H1 (cell line): ENCODE data around the gene BCAS3. TPM values are rescaled to one million over a fixed set of nuclear protein-coding genes. Genes with fewer than 3 reads are reported as not detected.
A peak's percentile ranks its signal among the peaks of the same experiment; 100 is the strongest.

ENCODE experiments used
- EZH2 ChIP-seq: fragments of 200-600 bp; sonication (generic); IDR thresholded peaks from 2 replicates; pipeline ENCODE4 v1.7.1; 2012; ENCODE audit warnings: low read depth, mild to moderate bottlenecking, moderate library complexity, low read length, inconsistent platforms; ENCODE audit not compliant: severe bottlenecking
- KDM4A ChIP-seq: IDR thresholded peaks from one replicate; pipeline ENCODE4 v1.7.1; 2012; ENCODE audit warnings: low read depth, mild to moderate bottlenecking, moderate library complexity, low read length, inconsistent platforms; ENCODE audit not compliant: severe bottlenecking
- RAD21 ChIP-seq, 2 experiments: IDR thresholded peaks in 1 of 2; conservative IDR thresholded peaks in 1 of 2; 2 replicates each; pipeline ENCODE4 v1.6.1; 2011; ENCODE audit warnings: low read depth in 2 of 2, low read length in 2 of 2, improper control_type of control experiment in 1 of 2, inconsistent platforms in 1 of 2, mild to moderate bottlenecking in 1 of 2, moderate library complexity in 1 of 2
- SRF ChIP-seq: IDR thresholded peaks from 2 replicates; pipeline ENCODE4 v1.6.1; 2011; ENCODE audit warnings: mild to moderate bottlenecking, low read depth, low read length, moderate library complexity
- polyA plus RNA-seq, 7 experiments: library from polyadenylated mRNA; depleted of rRNA in 3 of 7; stranded (reverse) in 5 of 7; unstranded in 2 of 7; fragments of >200 nt in 5 of 7; fragments of 200-250 nt in 2 of 7; gene quantifications; 1 replicate in 5 of 7; 2 replicates in 1 of 7; 4 replicates in 1 of 7; pipeline versions ENCODE4 v1.2.1 to v1.2.3, GENCODE V29; 2011 to 2013; ENCODE audit warnings: missing spikeins in 2 of 7, mixed read lengths in 2 of 7
- total RNA-seq: library from RNA; stranded (reverse); fragmentation: NEBNext Ultra II Directional; extraction: Animal tissue kit (Norgen Biotek cat#: 25700); gene quantifications from 2 replicates; pipeline ENCODE4 v1.2.1, GENCODE V29; 2021

Gene BCAS3
- total and polyA plus RNA-seq, 2 of the 8 experiments (the other 6 are each of a cell fraction or from before 2014, with no cell fraction given) = 9.9 to 13.3 TPM

DNA sequence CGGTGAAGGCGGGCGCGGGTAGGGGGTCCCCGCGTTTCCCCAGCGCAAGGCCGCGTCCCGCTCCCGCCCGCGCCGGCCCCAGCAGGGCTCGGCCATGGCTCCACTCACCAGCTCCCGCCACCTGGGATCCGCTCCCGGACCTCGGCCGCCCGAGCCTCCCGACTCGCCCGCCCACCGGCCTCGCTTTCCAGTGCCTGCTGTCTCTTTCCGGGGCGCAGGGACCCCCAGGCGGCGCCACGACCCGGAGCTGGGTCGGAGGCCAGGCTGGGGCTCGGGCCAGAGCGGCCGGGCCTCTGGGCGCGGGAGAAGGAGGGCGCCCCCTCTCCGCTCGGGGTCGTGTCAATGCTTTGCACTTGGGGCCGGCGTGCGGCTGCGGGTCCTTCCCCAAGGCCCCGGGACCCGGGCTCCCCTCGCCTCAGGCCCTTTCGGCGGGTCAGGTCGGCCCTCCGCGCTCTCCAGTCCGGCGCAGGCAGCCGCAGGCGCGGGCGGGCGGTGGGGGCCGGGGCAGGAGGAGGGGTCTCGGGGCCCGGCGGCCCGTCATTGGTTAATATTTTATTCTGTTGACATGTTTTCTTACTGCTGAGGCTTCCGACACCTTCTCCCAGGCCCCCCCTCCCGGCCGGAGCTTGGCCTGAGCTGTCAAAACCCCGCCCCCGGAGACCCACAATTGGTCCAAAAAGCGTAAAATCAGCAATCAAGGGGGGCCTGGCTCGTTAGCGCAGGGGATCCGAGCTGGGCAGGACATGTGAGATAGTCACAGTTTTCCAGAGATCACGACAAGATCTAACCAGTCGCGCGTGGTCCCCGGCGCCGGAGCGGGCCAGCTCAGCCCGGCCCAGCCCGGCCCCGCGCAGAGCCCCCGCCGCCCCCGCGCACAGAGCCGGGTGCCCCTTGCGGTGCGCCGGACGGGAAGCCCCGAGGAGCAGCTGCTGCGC, 721.7 kb downstream of the BCAS3 start, which contains the start of gene TBX2 (continued):
- TF ChIP-seq RAD21 (IDR thresholded peaks at IDR 0.05 in 1 of 2, conservative IDR thresholded peaks at IDR 0.05 in 1 of 2; ENCODE audit: low read depth in 2 of 2, low read length in 2 of 2) = 0 out of 4 replicates have a peak, but pooled peaks of 1 of the 2 experiments have one; percentile 0
- TF ChIP-seq KDM4A = peak; percentile 51
- no peak for TF ChIP-seq SRF
- TF ChIP-seq EZH2 = peak; percentile 68
